ENCODE measurements around the gene SLTM. TPM values are rescaled to one million over a fixed set of nuclear protein-coding genes. Genes with fewer than 3 reads are reported as not detected.

Gene SLTM
- total RNA-seq, 2 experiments from 2014 or later: 103 to 129 TPM

GRCh38 chr15:58977887-58978286, 44.4 kb upstream of the SLTM start:
- TF ChIP-seq CTCF (conservative IDR thresholded peaks at IDR 0.05; ENCODE audit: low read length) (no peak), EZH2phosphoT487 (IDR thresholded peaks at IDR 0.05; ENCODE audit: borderline replicate concordance, low read depth, low read length) (no peak)
- H3K4me2 ChIP-seq (ENCODE audit: low read length): peak overlapping the region; percentile 3; the same call in 1 of the 2 replicates
- intact Hi-C loops (cut with micrococcal nuclease; ENCODE audit: unreplicated experiment): loop anchor here (2.0 to 5.0 kb wide), 4 partner anchors 45 to 711 kb away; partner anchors contain the start of genes BNIP2 and SLTM
- H3K27ac ChIP-seq (ENCODE audit: low read depth, low read length, poor library complexity, severe bottlenecking): peak overlapping the region; percentile 84
- H3K9me3 ChIP-seq (ENCODE audit: low read length): peaks cover 4% of the 10 kb centered on the region; the same call in 1 of the 2 replicates
- POLR2A ChIA-PET: interaction anchor here (1.1 to 1.9 kb wide), 2 partner anchors 21 to 433 kb away, joined by 6 to 7 read pairs; no protein-coding TSS in a partner anchor
- no peaks in the 10 kb centered on the region for H3K9me2 ChIP-seq (ENCODE audit: insufficient read depth, low read length)
- no peaks in the 10 kb centered on the region for H3K79me2 ChIP-seq (ENCODE audit: insufficient read depth, low read depth, low read length)
- H3K36me3 ChIP-seq (ENCODE audit: insufficient read depth, low read length): no peaks in the 10 kb centered on the region
- BruUV-seq (replicated peaks): no TSS peak
- no peaks in the 10 kb centered on the region for H4K20me1 ChIP-seq (ENCODE audit: insufficient read depth, low read length)
- H3K4me1 ChIP-seq (ENCODE audit: insufficient read depth, low read length, poor library complexity, severe bottlenecking): peaks cover 88% of the 10 kb centered on the region
- no peak overlapping the region; the same call in 1 of the 2 replicates for H2AFZ ChIP-seq (ENCODE audit: low read length)
- CTCF ChIA-PET (ENCODE audit: unreplicated experiment): no interaction called here
- DNase-seq (ENCODE audit: low spot score): no peak
- H3K4me3 ChIP-seq (ENCODE audit: low read depth, low read length, poor library complexity, severe bottlenecking): no peak overlapping the region

- Histone ChIP-seq H2AFZ (ENCODE audit: low read length) (peak overlapping the region; percentile 23; the same call in 1 of the 2 replicates), H3K4me3 (ENCODE audit: low read depth, low read length, poor library complexity, severe bottlenecking) (no peak overlapping the region), H3K27ac (ENCODE audit: low read depth, low read length, poor library complexity, severe bottlenecking) (no peak overlapping the region), H3K4me1 (ENCODE audit: insufficient read depth, low read length, poor library complexity, severe bottlenecking) (no peaks in the 10 kb centered on the region), H3K9me3 (ENCODE audit: low read length) (no peaks in the 10 kb centered on the region), H3K36me3 (ENCODE audit: insufficient read depth, low read length) (no peaks in the 10 kb centered on the region), H3K9me2 (ENCODE audit: insufficient read depth, low read length) (no peaks in the 10 kb centered on the region), H3K4me2 (ENCODE audit: low read length) (no peak overlapping the region), H3K79me2 (ENCODE audit: insufficient read depth, low read depth, low read length) (no peaks in the 10 kb centered on the region), H4K20me1 (ENCODE audit: insufficient read depth, low read length) (no peaks in the 10 kb centered on the region)
- no TSS peak for BruUV-seq (replicated peaks)
- no peak for DNase-seq (ENCODE audit: low spot score)
- ChIA-PET CTCF (ENCODE audit: unreplicated experiment) (no interaction called here), POLR2A (interaction anchor here (0.6 to 1.5 kb wide), 4 partner anchors 8 to 1175 kb away, joined by 3 read pairs; no protein-coding TSS in a partner anchor)
- TF ChIP-seq EZH2phosphoT487 (IDR thresholded peaks at IDR 0.05; ENCODE audit: borderline replicate concordance, low read depth, low read length) (no peak), CTCF (conservative IDR thresholded peaks at IDR 0.05; ENCODE audit: low read length) (no peak)
- intact Hi-C loops (cut with micrococcal nuclease; ENCODE audit: unreplicated experiment): no loop called here
Observed at GRCh38 chr15:58967479-58967878, 34.0 kb upstream of the SLTM start.

- no peaks in the 10 kb centered on the region for H3K9me2 ChIP-seq (ENCODE audit: insufficient read depth, low read length)
- no peaks in the 10 kb centered on the region for H3K4me1 ChIP-seq (ENCODE audit: insufficient read depth, low read length, poor library complexity, severe bottlenecking)
- H3K36me3 ChIP-seq (ENCODE audit: insufficient read depth, low read length): no peaks in the 10 kb centered on the region
- DNase-seq (ENCODE audit: low spot score): no peak
- H3K27ac ChIP-seq (ENCODE audit: low read depth, low read length, poor library complexity, severe bottlenecking): no peak overlapping the region
- CTCF ChIA-PET (ENCODE audit: unreplicated experiment): no interaction called here
- TF ChIP-seq EZH2phosphoT487 (IDR thresholded peaks at IDR 0.05; ENCODE audit: borderline replicate concordance, low read depth, low read length) (no peak), CTCF (conservative IDR thresholded peaks at IDR 0.05; ENCODE audit: low read length) (no peak)
- no peaks in the 10 kb centered on the region for H3K9me3 ChIP-seq (ENCODE audit: low read length)
- H2AFZ ChIP-seq (ENCODE audit: low read length): peak overlapping the region; percentile 23; the same call in 1 of the 2 replicates
- intact Hi-C loops (cut with micrococcal nuclease; ENCODE audit: unreplicated experiment): no loop called here
- no peak overlapping the region for H3K4me3 ChIP-seq (ENCODE audit: low read depth, low read length, poor library complexity, severe bottlenecking)
- no peaks in the 10 kb centered on the region for H4K20me1 ChIP-seq (ENCODE audit: insufficient read depth, low read length)
- no peaks in the 10 kb centered on the region for H3K79me2 ChIP-seq (ENCODE audit: insufficient read depth, low read depth, low read length)
- POLR2A ChIA-PET: interaction anchor here (1.0 kb wide), 1 partner anchor 67 kb away, joined by 3 read pairs; no protein-coding TSS in a partner anchor
- no peak overlapping the region for H3K4me2 ChIP-seq (ENCODE audit: low read length)
- BruUV-seq (replicated peaks): no TSS peak
Observed at GRCh38 chr15:58966698-58967097, 33.2 kb upstream of the SLTM start.
